CD4-positive, alpha-beta T cell (primary cell): ENCODE results near the gene MUSTN1. TPM values are rescaled to one million over a fixed set of nuclear protein-coding genes. Genes with fewer than 3 reads are reported as not detected.

Experiments
- ATAC-seq: fragments of 200-7000 bp; cut with Tn5 transposase; one replicate; pipeline ENCODE4 v1.10.0; 2022; ENCODE audit warnings: mild to moderate bottlenecking; ENCODE audit not compliant: poor library complexity
- CTCF ChIA-PET: fragments of 350-600 bp; sonication (Branson Sonifier 250); formaldehyde crosslinking; loops from one replicate; lab custom pipeline; 2021; ENCODE audit warnings: antibody characterized with exemption, inconsistent platforms; lab: Charles Lee
- POLR2A ChIA-PET: fragments of 350-600 bp; sonication (Branson Sonifier 250); formaldehyde crosslinking; loops from one replicate; lab custom pipeline; 2021; ENCODE audit warnings: antibody characterized with exemption, inconsistent platforms; lab: Charles Lee
- DNase-seq, 14 experiments: peaks; one replicate each; pipeline ENCODE4 v3.0.0-alpha.2; 2013 to 2020; ENCODE audit warnings: mixed read lengths in 2 of 14
- H3K27ac ChIP-seq, 2 donors: one replicate each; pipeline versions ENCODE4 v1.5.1 to v1.7.0; 2013; ENCODE audit warnings: low read length in 2 of 2, low read depth in 1 of 2, mild to moderate bottlenecking in 1 of 2
- H3K27me3 ChIP-seq, 2 experiments: 1 replicate in 1 of 2; 2 replicates in 1 of 2; pipeline versions ENCODE4 v1.6.1 to v1.7.0; 2013; ENCODE audit warnings: low read length in 2 of 2, control low read depth in 1 of 2, mild to moderate bottlenecking in 1 of 2, moderate library complexity in 1 of 2; ENCODE audit not compliant: insufficient read depth in 2 of 2, control insufficient read depth in 1 of 2
- H3K36me3 ChIP-seq: one replicate; pipeline ENCODE4 v1.6.1; 2013; ENCODE audit warnings: low read length, control low read depth; ENCODE audit not compliant: insufficient read depth
- H3K4me1 ChIP-seq: one replicate; pipeline ENCODE4 v1.6.1; 2013; ENCODE audit warnings: low read length, control low read depth; ENCODE audit not compliant: insufficient read depth
- H3K4me3 ChIP-seq: one replicate; pipeline ENCODE4 v1.5.1; 2013; ENCODE audit warnings: mild to moderate bottlenecking, low read length, moderate library complexity
- H3K9me3 ChIP-seq, 2 experiments: 1 replicate in 1 of 2; 2 replicates in 1 of 2; pipeline versions ENCODE4 v1.6.1 to v1.7.0; 2013; ENCODE audit warnings: low read length in 2 of 2, mild to moderate bottlenecking in 2 of 2, control low read depth in 1 of 2, moderate library complexity in 1 of 2; ENCODE audit not compliant: control insufficient read depth in 1 of 2, insufficient read depth in 1 of 2
- H3K27ac Mint-ChIP-seq: one replicate; pipeline ENCODE4 v1.8.0; 2020; ENCODE audit warnings: mixed read lengths
- H3K27me3 Mint-ChIP-seq: one replicate; pipeline ENCODE4 v1.8.0; 2021; ENCODE audit warnings: mixed read lengths
- H3K36me3 Mint-ChIP-seq: one replicate; pipeline ENCODE4 v1.8.0; 2021; ENCODE audit warnings: low read depth, mixed read lengths
- H3K4me1 Mint-ChIP-seq: one replicate; pipeline ENCODE4 v1.8.0; 2021; ENCODE audit warnings: low read depth, mixed read lengths
- H3K4me3 Mint-ChIP-seq: one replicate; pipeline ENCODE4 v1.8.0; 2020; ENCODE audit warnings: mild to moderate bottlenecking, mixed read lengths
- H3K9me3 Mint-ChIP-seq: one replicate; pipeline ENCODE4 v1.8.0; 2020; ENCODE audit warnings: mixed read lengths
- intact Hi-C, 2 experiments: fragments of 100-400 bp; cut with DNase I in 1 of 2; cut with micrococcal nuclease in 1 of 2; formaldehyde crosslinking; loops; one replicate each; pipeline versions ENCODE4 v1.15.1 to v1.9.0; 2023 to 2025; cut with DNase I, micrococcal nuclease
- total RNA-seq, 174 experiments: library from RNA in 2 of 174; stranded (reverse) in 2 of 174; gene quantifications; one replicate each; pipeline ENCODE4 v1.2.3 and lab custom pipeline; 2021 to 2026
- TF ChIP-seq, protein P1 (sequence below): fragments of 200-600 bp; IDR thresholded peaks from one replicate; pipeline ENCODE4 v1.8.0; 2022; ENCODE audit warnings: antibody characterized with exemption, mild to moderate bottlenecking

MUSTN1 gene
- total RNA-seq, 2 experiments from 2014 or later, result 10.7 to 11.3 TPM

DNA sequence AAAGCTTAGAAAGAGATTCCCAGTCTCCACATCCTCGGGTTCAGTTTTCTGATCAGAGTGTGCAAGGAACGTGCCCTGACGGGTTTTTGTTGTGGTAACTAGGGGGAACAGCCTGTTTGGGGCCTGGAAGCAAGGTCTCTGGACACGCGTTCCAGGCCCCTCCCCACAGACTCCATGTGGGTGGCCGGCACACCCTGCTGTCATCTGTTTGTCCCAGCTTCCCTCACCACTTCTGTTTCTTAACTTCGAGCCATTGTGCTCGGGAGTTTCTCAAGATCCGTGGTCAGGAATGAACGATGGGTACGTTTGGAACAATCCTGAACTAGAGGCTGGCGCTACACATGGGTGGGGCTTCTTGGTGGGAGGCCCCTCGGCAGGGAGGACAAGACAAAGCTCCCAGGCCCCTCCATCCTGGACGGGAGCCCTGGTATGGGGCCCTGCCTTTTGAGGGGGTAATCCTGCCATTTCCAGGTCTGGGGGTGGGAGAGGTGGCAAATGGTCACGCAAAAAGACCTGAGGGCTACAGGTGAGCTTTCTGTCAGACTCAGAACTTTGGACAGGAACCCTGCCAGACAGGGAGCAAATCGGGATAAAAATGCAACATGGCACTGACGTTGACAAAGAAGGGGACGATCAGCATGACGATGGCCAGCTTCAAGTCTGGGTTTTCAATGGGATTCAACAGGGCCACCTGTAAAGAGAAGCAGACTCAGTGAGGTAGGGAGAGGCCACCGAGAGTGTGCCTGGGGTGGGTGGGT lies 8.5 kb upstream of the MUSTN1 start:
- peaks cover 56% of the 10 kb centered on the region for H3K36me3 ChIP-seq
- Mint-ChIP-seq H3K4me1 (peaks cover 24% of the 10 kb centered on the region), H3K36me3 (peaks cover 59% of the 10 kb centered on the region), H3K9me3 (no peaks in the 10 kb centered on the region), H3K27ac (no peak overlapping the region), H3K4me3 (no peak overlapping the region), H3K27me3 (no peaks in the 10 kb centered on the region)
- DNase-seq (no peak), ATAC-seq (no peak)
- H3K4me1 ChIP-seq, result peaks cover 13% of the 10 kb centered on the region
- CTCF ChIA-PET, result no interaction called here
- intact Hi-C loops, result no loop called here
- POLR2A ChIA-PET, result no interaction called here
- no peaks in the 10 kb centered on the region for H3K9me3 ChIP-seq
- no peaks in the 10 kb centered on the region for H3K27me3 ChIP-seq
- H3K4me3 ChIP-seq, result no peak overlapping the region
- H3K27ac ChIP-seq, result no peak overlapping the region
- TF ChIP-seq, protein P1, sequence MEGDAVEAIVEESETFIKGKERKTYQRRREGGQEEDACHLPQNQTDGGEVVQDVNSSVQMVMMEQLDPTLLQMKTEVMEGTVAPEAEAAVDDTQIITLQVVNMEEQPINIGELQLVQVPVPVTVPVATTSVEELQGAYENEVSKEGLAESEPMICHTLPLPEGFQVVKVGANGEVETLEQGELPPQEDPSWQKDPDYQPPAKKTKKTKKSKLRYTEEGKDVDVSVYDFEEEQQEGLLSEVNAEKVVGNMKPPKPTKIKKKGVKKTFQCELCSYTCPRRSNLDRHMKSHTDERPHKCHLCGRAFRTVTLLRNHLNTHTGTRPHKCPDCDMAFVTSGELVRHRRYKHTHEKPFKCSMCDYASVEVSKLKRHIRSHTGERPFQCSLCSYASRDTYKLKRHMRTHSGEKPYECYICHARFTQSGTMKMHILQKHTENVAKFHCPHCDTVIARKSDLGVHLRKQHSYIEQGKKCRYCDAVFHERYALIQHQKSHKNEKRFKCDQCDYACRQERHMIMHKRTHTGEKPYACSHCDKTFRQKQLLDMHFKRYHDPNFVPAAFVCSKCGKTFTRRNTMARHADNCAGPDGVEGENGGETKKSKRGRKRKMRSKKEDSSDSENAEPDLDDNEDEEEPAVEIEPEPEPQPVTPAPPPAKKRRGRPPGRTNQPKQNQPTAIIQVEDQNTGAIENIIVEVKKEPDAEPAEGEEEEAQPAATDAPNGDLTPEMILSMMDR, result no peak

DNA sequence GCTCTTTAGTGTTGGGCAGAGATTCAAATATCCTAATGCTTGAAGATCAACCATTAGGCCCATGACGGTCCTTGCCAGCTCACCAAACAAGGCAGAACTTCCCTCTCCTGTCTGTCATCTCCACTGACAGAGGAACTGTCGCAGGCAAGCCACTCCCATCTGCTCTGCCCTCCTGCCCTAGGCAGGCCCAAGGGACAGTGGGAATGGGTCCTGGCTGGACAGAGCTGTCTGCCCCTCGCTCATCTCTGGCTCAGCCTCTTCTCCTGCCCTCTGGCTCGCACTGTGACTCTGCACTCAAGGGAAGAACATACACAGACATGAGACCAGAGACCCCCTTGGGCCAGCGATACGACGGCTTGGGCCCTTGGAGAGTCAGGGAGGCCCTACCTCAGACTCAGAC lies 7.6 kb upstream of the MUSTN1 start:
- H3K4me1 ChIP-seq, result peaks cover 21% of the 10 kb centered on the region
- POLR2A ChIA-PET, result no interaction called here
- Mint-ChIP-seq H3K4me1 (peaks cover 33% of the 10 kb centered on the region), H3K9me3 (no peaks in the 10 kb centered on the region), H3K27ac (no peak overlapping the region), H3K27me3 (no peaks in the 10 kb centered on the region), H3K36me3 (peaks cover 59% of the 10 kb centered on the region), H3K4me3 (no peak overlapping the region)
- no peaks in the 10 kb centered on the region for H3K27me3 ChIP-seq
- CTCF ChIA-PET, result no interaction called here
- DNase-seq, result no peak
- no peak overlapping the region for H3K4me3 ChIP-seq
- TF ChIP-seq, protein P1, result no peak
- H3K36me3 ChIP-seq, result peaks cover 49% of the 10 kb centered on the region
- ATAC-seq, result no peak
- intact Hi-C loops, result no loop called here
- H3K9me3 ChIP-seq, result no peaks in the 10 kb centered on the region
- no peak overlapping the region for H3K27ac ChIP-seq

DNA sequence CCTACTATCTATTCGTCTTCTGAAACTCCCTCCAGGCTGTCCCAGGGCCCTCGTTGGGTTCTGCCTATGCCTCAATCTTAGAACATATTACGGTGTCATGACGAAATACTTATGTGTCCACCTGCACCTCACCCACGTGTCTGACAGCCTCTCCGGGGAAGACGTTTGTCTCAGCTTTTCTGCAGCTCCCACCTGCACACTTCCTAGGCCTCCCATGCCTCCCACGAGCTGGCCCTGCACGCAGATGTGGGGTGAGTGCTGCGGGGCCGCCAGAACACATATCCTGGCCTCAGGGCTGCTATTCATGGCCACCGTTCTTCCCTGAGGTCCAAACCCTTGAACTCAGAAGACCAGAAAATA lies 7.1 kb upstream of the MUSTN1 start:
- Mint-ChIP-seq H3K27me3 (no peaks in the 10 kb centered on the region), H3K4me1 (peaks cover 35% of the 10 kb centered on the region), H3K27ac (no peak overlapping the region), H3K4me3 (no peak overlapping the region), H3K36me3 (peaks cover 58% of the 10 kb centered on the region), H3K9me3 (no peaks in the 10 kb centered on the region)
- Histone ChIP-seq H3K4me1 (peaks cover 21% of the 10 kb centered on the region), H3K36me3 (peaks cover 49% of the 10 kb centered on the region), H3K9me3 (no peaks in the 10 kb centered on the region), H3K27ac (no peak overlapping the region), H3K27me3 (no peaks in the 10 kb centered on the region), H3K4me3 (no peak overlapping the region)
- ChIA-PET CTCF (no interaction called here), POLR2A (no interaction called here)
- no peak for ATAC-seq
- intact Hi-C loops, result no loop called here
- TF ChIP-seq, protein P1, result no peak
- DNase-seq, result no peak
